ENCODE data around the gene FTSJ1. TPM values are rescaled to one million over a fixed set of nuclear protein-coding genes. Genes with fewer than 3 reads are reported as not detected.
A peak's percentile ranks its signal among the peaks of the same experiment; 100 is the strongest.
"Not testable (repeated sequence)": the region's sequence is repeated elsewhere in the genome, so short reads cannot be mapped to it uniquely, and the experiment has no call there.

FTSJ1 gene
- total RNA-seq, 2 donors from 2014 or later: 58.4 to 76.6 TPM

GRCh38 chrX:48509245-48509590 is 33.2 kb downstream of the FTSJ1 start:
- DNase-seq (ENCODE audit: low spot score in 2 of 2): no peak
- peak overlapping the region; percentile 87 to 92 for H3K27ac Mint-ChIP-seq
- no peaks in the 10 kb centered on the region for H3K36me3 Mint-ChIP-seq
- H3K9me3 Mint-ChIP-seq: no peaks in the 10 kb centered on the region
- ATAC-seq: peak; percentile 22 to 43

GRCh38 chrX:48509619-48510018 is 33.6 kb downstream of the FTSJ1 start:
- no peaks in the 10 kb centered on the region for H3K9me3 Mint-ChIP-seq
- H3K27ac Mint-ChIP-seq: peak overlapping the region; percentile 87 to 92
- H3K36me3 Mint-ChIP-seq: no peaks in the 10 kb centered on the region
- ATAC-seq (no peak), DNase-seq (ENCODE audit: low spot score in 2 of 2) (no peak)

- DNase-seq (ENCODE audit: low spot score in 2 of 2): no peak
- Mint-ChIP-seq H3K36me3 (no peaks in the 10 kb centered on the region), H3K9me3 (no peaks in the 10 kb centered on the region), H3K27ac (peak overlapping the region; percentile 12 to 29)
- ATAC-seq: no peak
Observed at GRCh38 chrX:48511560-48511959, 35.6 kb downstream of the FTSJ1 start.

GRCh38 chrX:48512371-48512935 is 36.5 kb downstream of the FTSJ1 start:
- peak overlapping the region in 1 of 2 donors; percentile 12 for H3K27ac Mint-ChIP-seq
- H3K9me3 Mint-ChIP-seq: no peaks in the 10 kb centered on the region
- no peaks in the 10 kb centered on the region for H3K36me3 Mint-ChIP-seq
- DNase-seq (ENCODE audit: low spot score in 2 of 2) (no peak), ATAC-seq (no peak)

- Mint-ChIP-seq H3K27ac (no peak overlapping the region), H3K36me3 (no peaks in the 10 kb centered on the region), H3K9me3 (no peaks in the 10 kb centered on the region)
- DNase-seq (ENCODE audit: low spot score in 2 of 2) (no peak), ATAC-seq (no peak)
Observed at GRCh38 chrX:48513670-48514069, 37.7 kb downstream of the FTSJ1 start.

GRCh38 chrX:48514126-48514806 is 38.3 kb downstream of the FTSJ1 start:
- Mint-ChIP-seq H3K27ac (no peak overlapping the region), H3K36me3 (no peaks in the 10 kb centered on the region)

GRCh38 chrX:48514868-48515460 is 39.0 kb downstream of the FTSJ1 start:
- no peak for DNase-seq (ENCODE audit: low spot score in 2 of 2)
- H3K36me3 Mint-ChIP-seq: no peaks in the 10 kb centered on the region
- peak overlapping the region in 1 of 2 donors; percentile 73 for H3K27ac Mint-ChIP-seq
- no peaks in the 10 kb centered on the region for H3K9me3 Mint-ChIP-seq
- ATAC-seq: no peak

More at GRCh38 chrX:48514126-48514806, 38.3 kb downstream of the FTSJ1 start:
- no peaks in the 10 kb centered on the region for H3K9me3 Mint-ChIP-seq
- ATAC-seq (no peak), DNase-seq (ENCODE audit: low spot score in 2 of 2) (no peak)

- H3K36me3 Mint-ChIP-seq: peaks cover 0 to 3% of the 10 kb centered on the region in 2 donors
- ATAC-seq: no peak
- peaks cover 0 to 3% of the 10 kb centered on the region in 2 donors for H3K9me3 Mint-ChIP-seq
- no peak overlapping the region for H3K27ac Mint-ChIP-seq
- no peak for DNase-seq (ENCODE audit: low spot score in 2 of 2)
Observed at GRCh38 chrX:48515842-48516241, 39.8 kb downstream of the FTSJ1 start.

- Mint-ChIP-seq H3K9me3 (peaks cover 0 to 3% of the 10 kb centered on the region in 2 donors), H3K27ac (peak overlapping the region in 1 of 2 donors; percentile 65), H3K36me3 (peaks cover 0 to 5% of the 10 kb centered on the region in 2 donors)
- ATAC-seq (no peak), DNase-seq (ENCODE audit: low spot score in 2 of 2) (no peak)
Observed at GRCh38 chrX:48516285-48516684, 40.3 kb downstream of the FTSJ1 start.

GRCh38 chrX:48516987-48517386 is 41.0 kb downstream of the FTSJ1 start:
- peaks cover 0 to 5% of the 10 kb centered on the region in 2 donors for H3K36me3 Mint-ChIP-seq

GRCh38 chrX:48519481-48519880 is 43.5 kb downstream of the FTSJ1 start:
- not testable (repeated sequence) for DNase-seq (ENCODE audit: low spot score in 2 of 2); ATAC-seq; H3K9me3 Mint-ChIP-seq; H3K36me3 Mint-ChIP-seq
- H3K27ac Mint-ChIP-seq: peak overlapping the region in 1 of 2 donors; percentile 76

More at GRCh38 chrX:48516987-48517386, 41.0 kb downstream of the FTSJ1 start:
- peaks cover 0 to 3% of the 10 kb centered on the region in 2 donors for H3K9me3 Mint-ChIP-seq
- no peak for ATAC-seq
- H3K27ac Mint-ChIP-seq: peak overlapping the region in 1 of 2 donors; percentile 65
- no peak for DNase-seq (ENCODE audit: low spot score in 2 of 2)

- peaks cover 0 to 3% of the 10 kb centered on the region in 2 donors for H3K9me3 Mint-ChIP-seq
- H3K27ac Mint-ChIP-seq: peak overlapping the region; percentile 95 to 97
Observed at GRCh38 chrX:48520455-48520854, 44.5 kb downstream of the FTSJ1 start.

GRCh38 chrX:48520976-48521352 is 45.0 kb downstream of the FTSJ1 start:
- DNase-seq (ENCODE audit: low spot score in 2 of 2) (peak in 1 of 2 donors; percentile 7), ATAC-seq (peak; percentile 4 to 8)
- Mint-ChIP-seq H3K9me3 (peaks cover 0 to 3% of the 10 kb centered on the region in 2 donors), H3K36me3 (peaks cover 5 to 6% of the 10 kb centered on the region in 2 donors), H3K27ac (peak overlapping the region; percentile 95 to 97)

More at GRCh38 chrX:48520455-48520854, 44.5 kb downstream of the FTSJ1 start:
- ATAC-seq (no peak), DNase-seq (ENCODE audit: low spot score in 2 of 2) (no peak)
- peaks cover 5 to 6% of the 10 kb centered on the region in 2 donors for H3K36me3 Mint-ChIP-seq

- peak within 1 kb of the TSS; percentile 95 to 97 for H3K27ac Mint-ChIP-seq
- ATAC-seq (peak; percentile 94 to 95), DNase-seq (ENCODE audit: low spot score in 2 of 2) (peak; percentile 92 to 96)
- H3K9me3 Mint-ChIP-seq: peaks cover 0 to 3% of the 10 kb centered on the region in 2 donors
- H3K36me3 Mint-ChIP-seq: peaks cover 7 to 10% of the 10 kb centered on the region in 2 donors
Observed at GRCh38 chrX:48521353-48522243, 45.6 kb downstream of the FTSJ1 start, which contains the start of gene EBP. Gene EBP, plus strand, starts transcription at chrX:48521808. Its CDS starts 1,964 bp downstream, at chrX:48523772.

GRCh38 chrX:48522291-48522690 is 46.3 kb downstream of the FTSJ1 start:
- peaks cover 0 to 3% of the 10 kb centered on the region in 2 donors for H3K9me3 Mint-ChIP-seq
- H3K36me3 Mint-ChIP-seq: peaks cover 10 to 13% of the 10 kb centered on the region in 2 donors
- H3K27ac Mint-ChIP-seq: peak overlapping the region; percentile 88 to 97
- DNase-seq (ENCODE audit: low spot score in 2 of 2) (no peak), ATAC-seq (no peak)

GRCh38 chrX:48523682-48524081 is 47.7 kb downstream of the FTSJ1 start:
- Mint-ChIP-seq H3K36me3 (peaks cover 10 to 19% of the 10 kb centered on the region in 2 donors), H3K27ac (no peak overlapping the region), H3K9me3 (peaks cover 0 to 3% of the 10 kb centered on the region in 2 donors)
- no peak for ATAC-seq
- no peak for DNase-seq (ENCODE audit: low spot score in 2 of 2)
